AG10803 (cell line): ENCODE results near the gene GLDN.

Experiments used
- DNase-seq: peaks from one replicate; pipeline ENCODE4 v3.0.0; 2010; ENCODE audit warnings: low read depth
- H3K4me3 ChIP-seq: 2 replicates; pipeline ENCODE4 v1.5.1; 2011; ENCODE audit warnings: mild to moderate bottlenecking, low read length, control low read depth
- TF ChIP-seq, protein P1 (sequence below): conservative IDR thresholded peaks from 2 replicates; pipeline ENCODE4 v1.5.1; 2011; ENCODE audit warnings: mild to moderate bottlenecking, low read length, control low read depth, inconsistent platforms

Gene GLDN

DNA sequence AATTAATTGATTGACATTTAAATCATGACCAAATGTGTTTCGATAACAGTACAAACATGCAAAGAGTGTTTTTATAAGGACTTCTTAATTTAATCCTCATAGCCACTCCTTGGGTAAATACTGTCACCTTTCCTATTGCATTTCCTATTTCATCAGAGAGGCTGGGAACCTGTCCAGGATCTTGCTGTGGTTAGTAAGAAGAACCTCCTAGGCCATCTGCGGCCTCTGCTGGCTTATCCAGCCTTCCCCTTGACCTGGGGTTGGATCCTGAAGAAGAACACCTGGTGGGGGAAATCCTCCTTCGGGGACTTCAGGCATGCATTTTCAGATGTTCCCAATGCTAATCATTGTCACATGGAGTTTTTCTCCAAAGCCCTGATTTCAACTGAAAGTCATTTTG is 25.5 kb downstream of the GLDN start:
- TF ChIP-seq, protein P1, sequence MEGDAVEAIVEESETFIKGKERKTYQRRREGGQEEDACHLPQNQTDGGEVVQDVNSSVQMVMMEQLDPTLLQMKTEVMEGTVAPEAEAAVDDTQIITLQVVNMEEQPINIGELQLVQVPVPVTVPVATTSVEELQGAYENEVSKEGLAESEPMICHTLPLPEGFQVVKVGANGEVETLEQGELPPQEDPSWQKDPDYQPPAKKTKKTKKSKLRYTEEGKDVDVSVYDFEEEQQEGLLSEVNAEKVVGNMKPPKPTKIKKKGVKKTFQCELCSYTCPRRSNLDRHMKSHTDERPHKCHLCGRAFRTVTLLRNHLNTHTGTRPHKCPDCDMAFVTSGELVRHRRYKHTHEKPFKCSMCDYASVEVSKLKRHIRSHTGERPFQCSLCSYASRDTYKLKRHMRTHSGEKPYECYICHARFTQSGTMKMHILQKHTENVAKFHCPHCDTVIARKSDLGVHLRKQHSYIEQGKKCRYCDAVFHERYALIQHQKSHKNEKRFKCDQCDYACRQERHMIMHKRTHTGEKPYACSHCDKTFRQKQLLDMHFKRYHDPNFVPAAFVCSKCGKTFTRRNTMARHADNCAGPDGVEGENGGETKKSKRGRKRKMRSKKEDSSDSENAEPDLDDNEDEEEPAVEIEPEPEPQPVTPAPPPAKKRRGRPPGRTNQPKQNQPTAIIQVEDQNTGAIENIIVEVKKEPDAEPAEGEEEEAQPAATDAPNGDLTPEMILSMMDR = no peak; the same call in 1 of the 2 replicates

DNA sequence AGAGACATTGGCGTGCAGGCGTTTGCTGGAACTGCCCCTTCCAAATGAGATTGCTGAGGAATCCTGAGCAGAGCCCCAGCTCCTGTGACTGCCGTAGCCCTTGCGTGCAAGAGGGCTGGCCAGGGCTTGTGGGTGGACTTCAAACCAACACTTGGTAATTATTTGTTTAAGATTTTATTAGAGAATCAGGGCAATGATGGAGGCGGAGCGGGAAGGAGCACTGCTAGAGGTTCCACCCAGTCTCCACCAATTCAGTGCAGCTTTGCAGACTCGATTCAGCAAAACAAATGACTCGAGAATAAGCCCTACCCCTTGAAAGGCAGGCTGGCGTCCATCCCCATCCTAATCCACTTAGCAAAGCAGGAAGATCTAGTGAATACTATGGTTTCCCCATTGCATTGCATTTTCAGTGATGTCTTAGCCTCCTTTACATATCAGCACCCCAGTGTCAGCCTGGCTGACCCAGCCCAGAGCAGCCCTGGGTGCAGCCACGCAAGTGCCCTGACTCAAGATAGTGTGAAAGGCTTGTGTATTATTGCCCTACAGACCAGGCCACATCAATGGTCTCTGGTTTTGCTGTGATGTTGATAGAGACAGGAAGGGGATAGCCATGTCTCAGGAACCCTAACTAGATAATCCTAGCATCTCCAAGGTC is 26.0 kb downstream of the GLDN start:
- TF ChIP-seq, protein P1 = no peak
- H3K4me3 ChIP-seq = no peak overlapping the region
- peak; percentile 53 for DNase-seq

More for the DNA sequence above, 25.5 kb downstream of the GLDN start:
- peak; percentile 81 for DNase-seq
- H3K4me3 ChIP-seq = no peak overlapping the region

DNA sequence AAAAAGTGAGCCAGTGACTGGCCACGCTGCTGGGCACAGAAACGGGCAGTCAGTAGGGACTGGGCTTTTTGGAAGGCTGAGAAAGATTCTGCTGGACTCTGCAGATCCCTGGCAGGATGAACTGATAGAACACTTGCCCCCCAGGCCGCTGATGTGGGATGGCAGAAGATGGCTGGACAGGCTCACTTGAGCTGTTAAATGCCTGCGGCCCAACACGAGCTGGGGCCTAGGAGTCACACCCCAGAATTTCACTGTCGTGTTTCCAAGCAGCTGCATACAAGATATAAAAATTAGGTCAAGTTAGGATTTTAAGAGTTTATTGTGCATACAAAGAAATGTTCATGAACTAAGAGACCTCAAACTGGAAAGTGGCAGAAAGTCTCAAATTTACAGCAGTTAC is 26.9 kb downstream of the GLDN start:
- TF ChIP-seq, protein P1 = no peak
- no peak overlapping the region for H3K4me3 ChIP-seq
- DNase-seq = no peak

DNA sequence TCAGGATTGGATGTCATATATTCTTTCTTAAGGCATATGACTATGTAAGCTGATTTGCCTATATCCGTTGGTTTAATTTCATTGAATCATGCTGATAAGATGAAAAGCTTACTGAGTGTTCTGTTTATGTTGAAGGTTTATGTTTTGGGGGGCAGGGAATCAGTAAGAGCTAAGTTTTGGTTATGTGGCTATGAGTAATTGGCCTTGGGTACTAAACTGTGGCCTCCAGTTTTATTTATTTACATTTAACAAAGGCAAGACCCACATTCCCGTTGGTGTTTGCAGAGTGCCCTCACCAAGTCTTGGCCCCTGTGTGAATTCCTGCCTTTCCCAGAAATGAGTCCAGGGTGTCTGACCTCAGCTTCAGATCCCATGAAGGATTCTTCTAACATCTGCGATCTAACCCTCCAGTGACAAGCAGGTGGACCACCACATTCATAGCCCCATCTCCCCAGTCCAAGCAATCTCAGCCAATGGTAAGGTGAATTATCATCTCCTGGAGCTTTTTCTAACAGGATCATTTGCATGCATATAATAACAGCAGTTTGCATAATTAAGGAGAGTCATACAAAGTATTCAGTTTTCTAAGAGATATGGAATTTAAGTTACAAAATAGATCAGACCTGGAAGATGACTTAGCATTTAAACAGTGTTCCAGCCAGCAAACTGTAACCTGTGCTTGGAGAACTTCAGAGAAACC is 27.4 kb downstream of the GLDN start:
- DNase-seq = peak; percentile 60
- TF ChIP-seq, protein P1 = no peak

DNA sequence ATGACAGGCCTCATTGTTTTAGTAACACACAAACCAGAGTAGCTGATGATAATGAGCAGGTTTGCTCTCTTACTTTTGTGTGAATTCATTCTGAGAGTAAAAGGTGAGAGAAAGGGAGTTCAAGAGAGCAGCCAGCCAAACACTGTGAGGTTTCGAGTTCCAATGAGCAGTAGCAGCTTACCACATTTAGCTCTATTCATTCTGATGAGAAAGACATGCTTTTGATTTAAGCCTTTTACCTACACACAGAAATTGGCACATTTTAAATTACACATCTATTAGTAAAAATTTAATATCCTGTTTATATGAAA is 28.0 kb downstream of the GLDN start:
- DNase-seq = no peak
- TF ChIP-seq, protein P1 = no peak
- no peak overlapping the region for H3K4me3 ChIP-seq

More for the DNA sequence above, 27.4 kb downstream of the GLDN start:
- no peak overlapping the region for H3K4me3 ChIP-seq

DNA sequence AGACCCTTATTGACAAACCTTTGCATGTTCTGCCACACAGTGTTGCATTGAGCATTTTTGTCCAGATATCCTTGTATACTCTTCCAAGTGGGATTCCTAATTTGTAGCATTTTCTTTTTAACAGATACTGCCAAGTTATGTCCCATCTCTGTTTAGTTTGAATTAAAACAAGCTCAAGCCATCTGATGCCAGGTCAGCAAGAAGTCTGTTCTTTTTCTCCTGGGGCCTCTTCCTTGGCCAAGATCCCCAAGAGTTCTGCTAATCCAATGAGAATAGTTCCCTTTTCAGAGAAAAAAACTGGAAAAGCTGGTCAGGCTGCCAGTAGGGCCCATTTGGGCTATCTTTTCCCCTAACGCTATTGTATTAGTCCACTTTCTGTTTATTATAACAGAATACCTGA is 29.8 kb downstream of the GLDN start:
- DNase-seq = no peak
- TF ChIP-seq, protein P1 = no peak
- H3K4me3 ChIP-seq = no peak overlapping the region

DNA sequence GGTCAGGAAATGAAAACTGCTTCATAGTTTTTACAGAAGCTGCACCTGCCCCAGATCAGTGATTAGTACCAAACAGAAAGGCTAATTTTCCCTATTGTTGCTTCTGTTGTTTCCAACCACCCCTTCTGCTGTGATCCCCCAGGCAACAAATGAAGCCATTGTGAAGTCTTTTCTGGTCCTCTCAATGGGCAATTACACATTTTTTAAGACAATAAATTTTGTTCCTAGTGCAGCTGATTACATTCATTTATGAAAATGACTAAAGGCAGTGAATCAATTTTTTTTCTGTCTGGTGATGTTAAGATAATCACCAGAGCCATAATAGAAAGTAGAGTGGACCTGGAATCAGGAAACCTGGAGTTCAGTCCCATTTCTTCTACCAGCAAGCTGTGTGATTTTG is 32.7 kb downstream of the GLDN start:
- no peak overlapping the region for H3K4me3 ChIP-seq
- DNase-seq = no peak

More for the DNA sequence above, 32.7 kb downstream of the GLDN start:
- TF ChIP-seq, protein P1 = no peak
